Motor neuron (in vitro differentiated cells): ENCODE measurements around the gene GOLGA2. TPM values are rescaled to one million over a fixed set of nuclear protein-coding genes. Genes with fewer than 3 reads are reported as not detected.

Experiments
- ATAC-seq, 8 experiments: fragments of 200-7000 bp; cut with Tn5 transposase; replicated peaks in 6 of 8; 2 replicates each; pipeline ENCODE4 v1.8.0; 2021; ENCODE audit warnings: mild to moderate bottlenecking in 8 of 8, moderate library complexity in 8 of 8
- H3K27ac ChIP-seq, 2 donors: fragments of 250-450 bp; sonication (Bioruptor Pico); 2 replicates each; pipeline ENCODE4 v1.9.0; 2021; ENCODE audit warnings: antibody characterized with exemption in 2 of 2, mild to moderate bottlenecking in 2 of 2, moderate library complexity in 1 of 2
- H3K4me1 ChIP-seq, 2 donors: fragments of 250-450 bp; sonication (Bioruptor Pico); replicated peaks in 1 of 2; 2 replicates each; pipeline ENCODE4 v1.6.1; 2021; ENCODE audit warnings: antibody characterized with exemption in 2 of 2, mild to moderate bottlenecking in 2 of 2, moderate library complexity in 1 of 2
- H3K4me3 ChIP-seq, 5 donors: fragments of 250-450 bp; sonication (Bioruptor Pico); 2 replicates each; pipeline ENCODE4 v1.9.0; 2021; ENCODE audit warnings: antibody characterized with exemption in 5 of 5, mild to moderate bottlenecking in 5 of 5, moderate library complexity in 4 of 5
- WGBS, 10 experiments: fragments of 450-650 bp; shearing (Covaris generic); methylation state at CpG; one replicate each; pipeline ENCODE4 v1.0.0; 2022; 5-methylcytosine and 5-hydroxymethylcytosine counted together
- in situ Hi-C, 9 experiments: fragments of 400-800 bp; cut with MboI; loops; one replicate each; pipeline ENCODE4 v1.15.0; 2021; ENCODE audit warnings: low sequenced_read_pairs in 9 of 9, low pct_unique_long_range_greater_than_20kb in 2 of 9; ENCODE audit not compliant: unreplicated experiment in 9 of 9
- total RNA-seq, 8 experiments: library from RNA; unstranded; fragments of 300-600 nt; gene quantifications; 2 replicates each; pipeline versions ENCODE4 v1.2.3 to v1.2.4, GENCODE V29; 2022

GOLGA2 gene
- total RNA-seq, 8 experiments from 2014 or later = 41.0 to 109 (median 91.7) TPM

DNA sequence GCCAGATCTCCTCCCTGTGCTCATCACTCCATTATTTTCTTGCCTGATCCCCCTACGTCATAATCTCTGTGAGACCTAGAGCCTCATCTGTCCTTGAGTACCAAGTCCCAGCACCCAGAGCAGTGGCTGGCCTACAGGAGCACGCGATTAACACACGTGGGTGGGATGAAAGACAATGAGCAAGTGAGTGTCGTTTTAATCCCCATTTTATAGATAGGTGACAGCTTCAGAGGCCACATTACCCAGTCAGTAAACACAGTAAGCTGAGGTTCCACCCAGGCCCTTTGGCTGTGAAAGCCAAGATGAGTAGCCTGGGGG lies 29.1 kb upstream of the GOLGA2 start:
- Histone ChIP-seq H3K4me1 (no peaks in the 10 kb centered on the region), H3K27ac (peak overlapping the region in 1 of 2 donors; percentile 39), H3K4me3 (no peak overlapping the region)
- 0 to 64% (median 60%) methylated on average over 1 to 4 of the region's 5 CpGs; no CpG with 5 or more reads in 5 of the 10 experiments for WGBS, 10 experiments
- peak in 2 of 8 experiments; percentile 3 to 47 for ATAC-seq
- in situ Hi-C loops = no loop called here

DNA sequence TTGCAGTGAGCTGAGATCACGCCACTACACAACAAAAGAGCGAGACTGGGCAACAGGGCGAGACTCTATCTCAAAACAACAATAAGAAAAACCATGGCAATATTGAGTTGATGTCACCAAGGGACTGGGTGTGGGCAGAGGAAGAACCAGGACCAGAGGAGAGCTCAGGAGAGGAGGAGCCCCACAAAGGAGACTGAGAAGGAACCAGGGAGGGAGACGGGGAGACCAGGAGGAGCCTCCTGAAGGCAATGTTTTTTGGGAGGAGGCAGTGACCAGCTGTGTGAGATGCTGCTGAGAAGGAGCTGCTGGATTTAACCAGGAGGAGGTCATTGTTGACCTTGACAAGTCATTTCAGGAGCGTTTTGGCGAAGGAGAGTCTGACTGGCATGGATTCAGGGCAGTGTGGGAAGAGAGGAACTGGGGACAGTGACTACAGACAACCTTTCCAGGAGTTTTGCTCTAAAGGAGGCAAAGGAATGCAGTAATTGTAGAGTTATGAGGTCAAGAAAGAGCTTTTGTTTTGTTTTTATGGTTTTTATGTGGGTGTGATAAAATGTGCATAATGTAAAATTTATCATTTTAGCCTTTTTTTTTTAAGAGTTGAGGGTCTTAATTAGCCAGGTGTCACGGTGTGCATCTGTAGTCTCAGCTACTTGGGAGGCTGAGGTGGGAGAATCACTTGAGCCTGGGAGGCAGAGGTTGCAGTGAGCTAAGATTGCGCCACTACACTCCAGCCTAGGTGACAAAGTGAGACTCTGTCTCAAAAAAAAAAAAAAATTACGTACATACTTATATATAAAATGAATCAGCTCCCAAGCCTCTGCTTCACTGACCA lies 28.5 kb upstream of the GOLGA2 start:
- Histone ChIP-seq H3K4me3 (no peak overlapping the region), H3K27ac (no peak overlapping the region), H3K4me1 (no peaks in the 10 kb centered on the region)
- peak in 3 of 8 experiments; percentile 43 to 66 (median 44) for ATAC-seq
- 12 to 100% (median 74%) methylated on average over 2 to 7 of the region's 9 CpGs; no CpG with 5 or more reads in 3 of the 10 experiments for WGBS, 10 experiments
- in situ Hi-C loops = no loop called here

DNA sequence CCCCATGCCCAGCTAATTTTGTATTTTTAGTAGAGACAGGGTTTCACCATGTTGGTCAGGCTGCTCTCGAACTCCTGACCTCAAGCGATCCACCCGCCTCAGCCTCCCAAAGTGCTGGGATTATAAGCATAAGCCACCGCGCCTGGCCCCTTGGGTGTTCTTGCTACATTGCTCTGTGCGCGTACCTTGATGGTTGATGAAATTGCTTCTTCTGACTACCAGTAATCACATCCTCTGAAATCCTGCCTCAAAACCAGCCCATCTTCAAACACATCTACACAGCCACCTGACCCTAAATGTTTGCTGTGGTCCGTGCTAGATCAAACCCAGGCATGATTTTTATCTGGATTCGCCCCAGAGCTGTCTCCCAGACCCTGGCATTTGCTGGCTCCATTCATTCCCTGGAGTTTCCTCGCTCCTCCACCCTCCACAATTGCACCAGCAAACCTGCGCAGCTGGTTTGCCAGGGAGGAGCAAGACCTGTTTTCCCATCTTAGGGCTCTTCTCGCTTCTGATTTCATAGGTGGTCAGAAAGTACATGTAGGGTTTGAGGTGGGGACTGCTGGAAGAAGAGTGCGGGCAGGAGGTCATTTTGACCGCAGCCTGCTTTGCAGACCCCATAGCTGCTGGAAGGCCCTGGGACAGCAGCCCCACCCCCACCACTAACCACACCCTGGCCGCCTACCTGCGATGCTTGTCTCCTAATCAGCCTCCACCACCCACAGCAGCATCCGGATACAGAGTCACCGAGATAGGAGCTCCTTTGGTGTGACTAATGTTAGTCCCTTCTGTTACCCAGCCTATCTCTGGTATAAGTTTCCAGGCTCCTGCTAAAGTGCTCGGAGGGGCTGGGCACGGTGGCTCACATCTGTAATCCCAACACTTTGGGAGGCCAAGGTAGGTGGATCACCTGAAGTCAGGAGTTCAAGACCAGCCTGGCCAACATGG lies 23.0 kb upstream of the GOLGA2 start:
- 85 to 100% (median 94%) methylated on average over 1 to 10 of the region's 20 CpGs; no CpG with 5 or more reads in 3 of the 10 experiments for WGBS, 10 experiments
- Histone ChIP-seq H3K4me3 (no peak overlapping the region), H3K27ac (peak overlapping the region in 1 of 2 donors; percentile 29), H3K4me1 (peaks cover 0 to 3% of the 10 kb centered on the region in 2 donors)
- no peak for ATAC-seq
- in situ Hi-C loops = loop anchor here in 1 of 9 experiments (25.0 kb wide), 1 partner anchor 113 kb away; the partner anchor contains the start of gene CERCAM

GRCh38 chr9:128297221-128297773 lies 21.5 kb upstream of the GOLGA2 start:
- 64 to 100% (median 97%) methylated on average over 1 to 2 of the region's 2 CpGs; no CpG with 5 or more reads in 4 of the 10 experiments for WGBS, 10 experiments
- Histone ChIP-seq H3K4me3 (no peak overlapping the region), H3K4me1 (peaks cover 0 to 3% of the 10 kb centered on the region in 2 donors), H3K27ac (no peak overlapping the region)
- in situ Hi-C loops = loop anchor here in 1 of 9 experiments (25.0 kb wide), 1 partner anchor 115 kb away; the partner anchor contains the start of gene CERCAM
- no peak for ATAC-seq

GRCh38 chr9:128296340-128297220 lies 20.8 kb upstream of the GOLGA2 start:
- ATAC-seq = no peak
- in situ Hi-C loops = loop anchor here in 1 of 9 experiments (25.0 kb wide), 1 partner anchor 116 kb away; the partner anchor contains the start of gene CERCAM
- Histone ChIP-seq H3K27ac (peak overlapping the region in 1 of 2 donors; percentile 37), H3K4me3 (no peak overlapping the region), H3K4me1 (peaks cover 0 to 3% of the 10 kb centered on the region in 2 donors)
- WGBS, 10 experiments = 20 to 100% (median 93%) methylated on average over 1 to 12 of the region's 16 CpGs

DNA sequence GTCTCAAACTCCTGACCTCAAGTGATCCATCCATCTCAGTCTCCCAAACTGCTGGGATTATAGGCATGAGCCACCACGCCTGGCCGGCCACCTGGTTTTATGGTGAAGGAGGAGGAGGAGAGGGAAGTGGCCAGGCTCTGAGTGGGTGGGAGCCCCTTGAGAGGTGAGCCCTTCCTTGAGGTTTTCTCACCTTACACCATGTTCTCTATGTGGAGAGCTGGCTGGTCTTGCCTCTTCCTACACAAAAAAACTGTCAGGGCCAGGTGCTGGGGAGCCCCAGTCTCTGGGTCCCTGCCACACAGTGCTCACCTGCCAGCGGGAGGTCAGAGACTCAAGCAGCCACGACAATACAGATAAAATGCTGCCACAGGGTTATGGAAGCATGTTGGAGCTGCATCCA lies 18.3 kb upstream of the GOLGA2 start:
- H3K27ac ChIP-seq = no peak overlapping the region
- ATAC-seq = no peak
- H3K4me3 ChIP-seq = no peak overlapping the region
- H3K4me1 ChIP-seq = peaks cover 0 to 3% of the 10 kb centered on the region in 2 donors
- in situ Hi-C loops = loop anchor here in 1 of 9 experiments (25.0 kb wide), 1 partner anchor 118 kb away; the partner anchor contains the start of gene CERCAM
- 92 to 100% (median 100%) methylated on average over 2 of the region's 4 CpGs; no CpG with 5 or more reads in 7 of the 10 experiments for WGBS, 10 experiments

DNA sequence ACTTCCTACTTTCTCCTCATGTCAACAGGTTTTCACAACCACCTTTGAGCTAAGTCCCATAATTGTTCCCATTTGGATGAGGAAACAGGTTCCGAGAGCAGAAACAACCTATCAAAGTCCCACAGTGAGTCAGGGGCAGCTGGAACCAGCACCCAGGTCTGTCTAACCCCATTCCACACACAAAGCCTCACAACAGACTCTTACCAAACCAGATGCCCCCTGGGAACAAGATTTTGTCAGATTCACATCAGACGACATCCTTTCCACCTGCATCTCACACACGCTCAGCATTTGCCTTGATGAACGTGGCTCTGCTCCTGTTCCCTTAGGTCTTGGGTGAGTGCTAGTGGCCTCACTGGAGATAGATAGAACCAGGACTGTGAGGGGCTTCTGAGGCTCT lies 17.3 kb upstream of the GOLGA2 start:
- H3K4me1 ChIP-seq = peaks cover 0 to 3% of the 10 kb centered on the region in 2 donors
- H3K27ac ChIP-seq = no peak overlapping the region
- in situ Hi-C loops = loop anchor here in 1 of 9 experiments (25.0 kb wide), 1 partner anchor 119 kb away; the partner anchor contains the start of gene CERCAM
- 50 to 100% (median 100%) methylated on average over 1 to 4 of the region's 4 CpGs; no CpG with 5 or more reads in 5 of the 10 experiments for WGBS, 10 experiments
- no peak for ATAC-seq
- no peak overlapping the region for H3K4me3 ChIP-seq

DNA sequence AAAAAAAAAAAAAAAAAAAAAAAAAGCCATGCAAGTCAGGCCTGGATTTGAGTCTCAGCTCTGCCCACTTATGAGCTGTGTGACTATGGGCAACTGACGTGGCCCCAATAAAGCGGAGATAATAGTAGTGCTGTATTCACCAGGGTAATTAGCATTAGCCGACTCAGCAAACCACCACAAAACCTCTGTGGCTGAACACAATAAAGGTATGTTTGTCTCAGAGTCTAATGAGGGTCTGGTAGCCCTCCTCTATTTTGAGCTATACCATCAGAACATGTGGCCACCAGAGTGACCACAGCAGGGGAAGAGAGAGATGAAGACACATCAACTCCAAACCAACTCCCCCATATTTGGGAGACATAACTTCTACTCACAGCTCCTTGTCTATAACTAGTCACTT lies 16.2 kb upstream of the GOLGA2 start:
- in situ Hi-C loops = loop anchor here in 1 of 9 experiments (25.0 kb wide), 1 partner anchor 120 kb away; the partner anchor contains the start of gene CERCAM
- 80 to 100% (median 92%) methylated on average over 1 to 3 of the region's 3 CpGs; no CpG with 5 or more reads in 6 of the 10 experiments for WGBS, 10 experiments
- peaks cover 0 to 3% of the 10 kb centered on the region in 2 donors for H3K4me1 ChIP-seq
- no peak for ATAC-seq
- H3K27ac ChIP-seq = no peak overlapping the region
- H3K4me3 ChIP-seq = no peak overlapping the region

DNA sequence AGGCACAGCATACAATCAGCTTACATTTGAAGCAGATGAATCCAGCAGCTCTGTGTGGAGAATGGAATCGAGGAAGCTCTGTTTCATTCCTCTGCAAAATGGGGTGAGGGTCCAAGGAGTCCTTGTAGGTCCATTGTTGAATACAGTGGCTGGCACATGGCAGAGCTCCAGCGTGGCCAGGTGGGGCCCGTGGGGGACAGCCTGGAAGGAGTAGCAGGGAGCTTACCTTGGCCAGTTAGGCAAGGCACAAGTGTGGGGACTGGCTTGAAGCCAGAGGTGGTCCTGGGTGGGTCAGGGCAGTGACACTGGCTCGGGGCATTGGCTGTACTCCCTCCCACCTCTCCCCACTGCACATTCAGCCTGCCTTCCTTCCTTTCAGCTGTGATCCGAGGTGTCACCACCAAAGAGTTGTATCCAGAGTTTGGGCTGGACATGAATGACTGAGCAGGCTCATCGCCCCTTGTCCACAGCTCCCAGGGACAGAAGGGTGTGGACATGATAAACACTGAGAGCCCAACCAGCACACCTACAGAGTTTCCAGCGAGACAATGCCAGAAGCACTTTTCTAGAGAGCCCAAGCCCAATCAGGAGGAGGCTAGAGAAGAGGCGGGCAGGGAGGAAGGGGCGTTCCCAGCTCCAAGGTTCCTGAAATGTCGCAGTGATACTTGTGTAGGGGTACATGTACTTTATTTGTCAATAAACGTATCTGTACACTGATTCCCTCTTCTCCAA lies 12.6 kb upstream of the GOLGA2 start:
- WGBS, 10 experiments = 86 to 100% (median 93%) methylated on average over 1 to 7 of the region's 11 CpGs; no CpG with 5 or more reads in 4 of the 10 experiments
- ATAC-seq = peak in 2 of 8 experiments; percentile 9 to 21
- Histone ChIP-seq H3K27ac (no peak overlapping the region), H3K4me1 (no peaks in the 10 kb centered on the region), H3K4me3 (no peak overlapping the region)
- in situ Hi-C loops = loop anchor here in 1 of 9 experiments (25.0 kb wide), 1 partner anchor 124 kb away; the partner anchor contains the start of gene CERCAM

GRCh38 chr9:128286440-128286839 lies 10.6 kb upstream of the GOLGA2 start:
- WGBS, 10 experiments = 20 to 100% (median 82%) methylated on average over 1 to 4 of the region's 6 CpGs; no CpG with 5 or more reads in 3 of the 10 experiments

More at GRCh38 chr9:128286440-128286839, 10.6 kb upstream of the GOLGA2 start:
- no peak overlapping the region for H3K27ac ChIP-seq
- in situ Hi-C loops = loop anchor here in 1 of 9 experiments (25.0 kb wide), 1 partner anchor 126 kb away; the partner anchor contains the start of gene CERCAM
- no peak overlapping the region for H3K4me3 ChIP-seq
- H3K4me1 ChIP-seq = no peaks in the 10 kb centered on the region
- ATAC-seq = peak in 1 of 8 experiments; percentile 75
